HG03575 (cell line): Measurements from ENCODE around the gene PRKCB.
"Not testable (repeated sequence)": the region's sequence is repeated elsewhere in the genome, so short reads cannot be mapped to it uniquely, and the experiment has no call there.

Experiments
- ATAC-seq: cut with Tn5 transposase; IDR thresholded peaks from one replicate; pipeline ENCODE4 v1.9.1; 2021; ENCODE audit not compliant: unreplicated experiment, insufficient number of reproducible peaks, low FRiP score; ENCODE audit errors: extremely low read depth

Gene PRKCB

DNA sequence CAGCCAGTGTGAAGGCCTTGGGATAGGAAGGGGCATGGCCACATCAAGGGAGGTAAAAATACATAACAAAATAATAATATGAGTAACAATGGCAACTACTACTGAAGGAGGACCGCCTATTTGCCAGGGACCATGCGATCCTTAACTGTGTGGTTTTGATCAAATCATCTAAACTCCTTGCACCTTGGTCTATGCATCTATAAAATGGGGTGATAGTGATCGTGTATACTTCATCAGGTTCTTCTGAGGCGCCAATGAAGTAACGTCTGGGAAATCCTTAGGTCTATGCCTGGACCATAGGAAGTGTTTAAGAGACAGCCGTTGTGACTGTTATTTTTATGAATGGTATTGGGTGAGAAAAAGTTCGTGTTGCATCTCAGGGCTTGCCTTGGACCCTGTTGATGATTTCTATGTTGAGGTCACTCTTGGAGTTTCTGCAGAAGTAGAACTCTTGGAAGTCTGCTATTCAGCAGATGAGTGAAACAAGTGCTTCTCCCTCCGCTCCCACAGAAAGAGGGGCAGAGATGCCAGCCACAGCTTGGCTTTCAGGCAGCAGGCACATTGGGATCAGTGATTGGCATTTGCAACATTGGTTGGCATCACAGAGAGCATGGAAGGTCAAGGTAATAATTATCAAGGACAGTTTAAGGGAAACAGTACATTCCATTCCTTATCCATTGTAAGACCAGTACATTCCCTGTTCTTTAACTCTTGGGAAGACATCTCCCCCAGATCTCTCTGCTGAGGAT is 63.1 kb downstream of the PRKCB start:
- no peak for ATAC-seq

DNA sequence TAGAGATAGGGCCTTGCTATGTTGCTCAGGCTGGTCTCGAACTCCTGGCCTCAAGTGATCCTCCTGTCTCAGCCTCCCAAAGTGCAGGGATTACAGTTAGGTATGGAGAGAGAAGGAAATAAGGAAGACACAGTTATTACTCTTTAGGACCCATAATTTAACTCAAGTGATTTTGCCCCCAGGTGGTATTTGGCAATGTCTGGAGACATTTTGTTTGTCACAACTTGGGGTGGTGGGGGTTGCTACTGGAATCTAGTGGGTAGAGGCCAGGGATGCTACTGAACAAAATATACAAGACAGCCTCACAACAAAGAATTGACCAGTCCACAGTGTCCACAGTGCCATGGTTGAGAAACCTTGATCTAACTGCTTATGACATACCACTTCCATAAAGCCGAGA is 64.1 kb downstream of the PRKCB start:
- no peak for ATAC-seq

- no peak for ATAC-seq
These were observed 64.8 kb downstream of the PRKCB start for GRCh38 chr16:23900480-23901177.

GRCh38 chr16:23901178-23902033 is 65.6 kb downstream of the PRKCB start:
- ATAC-seq = no peak

- no peak for ATAC-seq
These were observed 66.4 kb downstream of the PRKCB start for GRCh38 chr16:23902034-23902747.

- ATAC-seq = no peak
These were observed 67.1 kb downstream of the PRKCB start for GRCh38 chr16:23902748-23903414.

DNA sequence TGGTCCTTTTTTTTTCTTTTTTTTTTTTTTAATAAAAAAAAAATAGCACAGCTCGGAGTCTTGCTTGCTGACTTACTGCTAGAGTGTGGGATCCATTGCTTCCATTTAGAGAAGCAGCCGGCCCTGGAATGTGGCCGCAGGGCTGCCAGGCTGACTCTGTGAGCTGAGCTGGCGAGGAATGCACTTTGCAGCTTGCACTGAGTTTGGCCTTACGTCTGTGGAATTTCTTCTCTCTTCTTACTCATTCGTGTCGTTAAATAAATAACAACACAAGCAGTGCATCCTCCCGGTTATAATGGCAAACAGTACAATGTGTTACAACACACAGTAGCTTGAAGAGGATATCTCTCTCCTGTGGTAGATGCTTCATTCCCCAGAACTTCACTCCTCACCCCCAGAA is 69.2 kb downstream of the PRKCB start:
- no peak for ATAC-seq

GRCh38 chr16:23907457-23907902 is 71.7 kb downstream of the PRKCB start:
- no peak for ATAC-seq

DNA sequence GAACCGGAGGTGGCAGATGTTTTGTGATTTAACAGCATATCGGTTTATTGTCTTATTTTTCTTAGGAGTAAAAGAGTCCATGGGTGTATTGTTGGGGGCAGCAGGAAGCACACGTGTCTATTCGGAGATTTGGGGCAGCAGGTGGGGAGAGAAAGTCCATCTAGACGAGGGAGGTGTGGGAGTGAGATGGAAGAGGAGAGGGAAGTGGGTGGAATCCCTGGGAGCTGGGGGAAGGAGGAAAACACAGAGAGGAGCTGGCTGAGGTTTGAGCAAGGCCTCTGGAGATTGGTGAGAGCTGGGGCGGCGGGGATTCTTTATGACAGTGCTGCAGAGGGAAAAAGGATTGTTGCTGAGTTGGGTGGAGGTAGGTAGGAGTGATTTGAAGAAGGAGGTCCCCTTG is 72.1 kb downstream of the PRKCB start:
- ATAC-seq = no peak

GRCh38 chr16:23908790-23909189 is 73.0 kb downstream of the PRKCB start:
- no peak for ATAC-seq

GRCh38 chr16:23909792-23910418 is 74.1 kb downstream of the PRKCB start:
- no peak for ATAC-seq

GRCh38 chr16:23914946-23915530 is 79.3 kb downstream of the PRKCB start:
- ATAC-seq = no peak

- not testable (repeated sequence) for ATAC-seq
These were observed 80.8 kb downstream of the PRKCB start for GRCh38 chr16:23916552-23916951.

DNA sequence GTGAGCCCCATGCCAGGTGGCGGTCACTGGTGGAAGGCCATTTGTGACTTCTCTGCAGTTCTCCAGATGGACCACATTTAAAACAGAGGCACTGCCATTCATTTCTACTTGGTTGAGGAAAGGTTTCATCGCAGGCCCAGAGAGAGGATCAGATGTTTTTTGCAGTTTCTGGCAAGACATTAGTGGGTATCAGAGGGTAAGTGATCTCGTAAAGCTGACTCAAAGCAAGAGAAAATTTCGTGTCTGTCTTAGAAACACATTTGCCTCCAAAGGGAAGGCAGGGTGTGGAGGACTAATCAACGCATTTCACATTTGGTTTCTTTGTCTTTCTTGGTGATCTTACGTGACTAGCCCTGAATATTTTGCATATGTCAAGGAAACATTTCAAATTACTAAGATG is 81.8 kb downstream of the PRKCB start:
- ATAC-seq = no peak

DNA sequence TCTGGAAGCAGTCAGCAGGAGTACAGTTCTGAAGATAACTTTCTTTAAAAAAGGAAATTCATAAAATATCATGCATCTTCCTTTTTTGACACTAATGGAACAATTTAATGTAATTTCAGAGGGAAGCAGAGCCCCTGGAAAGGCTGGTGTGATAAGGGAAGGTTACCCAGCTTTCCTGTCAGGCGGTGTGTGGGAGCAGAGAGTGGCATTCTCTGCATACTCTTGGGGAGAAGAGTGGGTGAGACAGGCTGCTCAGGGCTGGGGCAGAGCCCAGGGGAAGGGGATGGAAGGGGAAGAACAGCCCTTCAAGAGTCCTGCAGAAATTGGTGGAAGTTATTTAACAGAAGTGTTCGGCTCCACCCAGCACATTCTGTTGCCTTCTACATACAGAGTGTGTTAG is 84.7 kb downstream of the PRKCB start:
- ATAC-seq = no peak

GRCh38 chr16:23920899-23921298 is 85.1 kb downstream of the PRKCB start:
- no peak for ATAC-seq

DNA sequence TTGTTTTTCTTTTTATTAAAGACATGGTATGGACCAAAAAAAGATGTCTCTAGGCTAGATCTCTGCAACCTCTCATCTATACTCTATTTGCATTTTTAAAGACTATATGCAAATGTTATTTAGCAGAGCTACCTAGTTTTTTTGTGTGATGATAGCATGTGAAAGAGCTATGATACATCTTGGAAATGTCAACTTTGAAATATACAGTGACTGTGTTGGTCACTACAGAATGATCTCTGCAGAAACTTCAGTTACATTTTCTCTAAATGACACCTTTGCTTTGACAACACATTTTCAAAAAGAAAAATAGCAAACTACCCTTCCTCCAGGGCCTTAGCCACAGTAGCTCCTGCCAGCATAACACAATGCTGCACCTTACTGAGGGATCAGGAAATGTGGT is 86.6 kb downstream of the PRKCB start:
- no peak for ATAC-seq

DNA sequence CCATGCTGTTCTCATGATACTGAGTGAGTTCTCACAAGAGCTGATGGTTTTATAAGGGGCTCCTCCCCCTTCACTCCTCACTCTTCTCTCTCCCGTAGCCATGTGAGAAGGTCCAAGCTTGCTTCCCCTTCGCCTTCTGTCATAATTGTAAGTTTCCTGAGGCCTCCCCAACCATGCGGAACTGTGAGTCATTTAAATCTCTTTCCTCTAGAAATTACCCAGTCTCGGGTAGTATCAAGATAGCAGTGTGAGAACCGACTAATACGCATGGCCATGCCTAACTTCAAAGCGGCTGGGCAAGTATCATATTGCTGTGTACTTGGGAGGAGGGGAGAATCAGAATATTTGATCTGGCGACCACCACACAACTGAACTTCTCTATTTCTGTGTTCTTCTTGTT is 88.3 kb downstream of the PRKCB start:
- ATAC-seq = no peak
